OCI-LY1 (cell line): Measurements from ENCODE around the gene NTHL1.

Experiments
- H2AFZ ChIP-seq: fragments of 200-600 bp; sonication (generic), shearing (Covaris generic); 2 replicates; pipeline ENCODE4 v1.6.0; 2014; ENCODE audit warnings: antibody characterized with exemption, mild to moderate bottlenecking, low read length
- H3F3A ChIP-seq: fragments of 200-600 bp; sonication (generic), shearing (Covaris generic); 2 replicates; pipeline ENCODE4 v1.6.0; 2014; ENCODE audit warnings: mild to moderate bottlenecking, antibody characterized with exemption, low read length, moderate library complexity; ENCODE audit not compliant: insufficient read depth
- H3K27ac ChIP-seq: fragments of 200-600 bp; sonication (generic); 2 replicates; pipeline ENCODE4 v1.5.1; 2014; ENCODE audit warnings: low read length, mixed run types, mild to moderate bottlenecking, low read depth; ENCODE audit not compliant: poor library complexity, severe bottlenecking
- H3K27me3 ChIP-seq: fragments of 200-600 bp; sonication (generic); 2 replicates; pipeline ENCODE4 v1.6.0; 2014; ENCODE audit warnings: antibody characterized with exemption, mild to moderate bottlenecking, low read length, moderate library complexity; ENCODE audit not compliant: insufficient read depth
- H3K36me3 ChIP-seq: fragments of 200-600 bp; sonication (generic); 2 replicates; pipeline ENCODE4 v1.6.1; 2014; ENCODE audit warnings: mild to moderate bottlenecking, antibody characterized with exemption, low read length, moderate library complexity, mixed read lengths; ENCODE audit not compliant: insufficient read depth
- H3K4me1 ChIP-seq: fragments of 200-600 bp; sonication (generic); 2 replicates; pipeline ENCODE4 v1.5.1; 2014; ENCODE audit warnings: mild to moderate bottlenecking, low read length, moderate library complexity; ENCODE audit not compliant: insufficient read depth, severe bottlenecking
- H3K4me2 ChIP-seq: fragments of 200-600 bp; sonication (generic), shearing (Covaris generic); 2 replicates; pipeline ENCODE4 v1.6.1; 2014; ENCODE audit warnings: low read length
- H3K4me3 ChIP-seq: fragments of 200-600 bp; sonication (generic); 2 replicates; pipeline ENCODE4 v1.5.1; 2014; ENCODE audit warnings: low read length, low read depth, mild to moderate bottlenecking, mixed read lengths; ENCODE audit not compliant: poor library complexity, severe bottlenecking
- H3K79me2 ChIP-seq: fragments of 200-600 bp; shearing (Covaris generic); 2 replicates; pipeline ENCODE4 v1.6.1; 2016; ENCODE audit warnings: mixed run types, low read length, mixed read lengths; ENCODE audit not compliant: insufficient read depth
- H3K9ac ChIP-seq: fragments of 200-600 bp; sonication (generic), shearing (Covaris generic); 2 replicates; pipeline ENCODE4 v1.6.1; 2014; ENCODE audit warnings: mild to moderate bottlenecking, low read length, mixed read lengths
- H3K9me2 ChIP-seq: fragments of 200-600 bp; sonication (generic), shearing (Covaris generic); 2 replicates; pipeline ENCODE4 v1.6.1; 2014; ENCODE audit warnings: low read depth, mild to moderate bottlenecking, low read length, mixed read lengths
- H3K9me3 ChIP-seq: fragments of 200-600 bp; shearing (Covaris generic); 2 replicates; pipeline ENCODE4 v1.6.1; 2014; ENCODE audit warnings: low read length, mixed read lengths
- H4K20me1 ChIP-seq: fragments of 200-600 bp; sonication (generic), shearing (Covaris generic); 2 replicates; pipeline ENCODE4 v1.6.0; 2016; ENCODE audit warnings: mild to moderate bottlenecking, low read length; ENCODE audit not compliant: insufficient read depth
- CTCF ChIP-seq: fragments of 200-600 bp; sonication (generic), shearing (Covaris generic); IDR thresholded peaks from 2 replicates; pipeline ENCODE4 v1.5.1; 2017; ENCODE audit warnings: mild to moderate bottlenecking, antibody characterized with exemption, low read length, moderate library complexity, mixed read lengths
- EZH2 ChIP-seq: fragments of 200-600 bp; sonication (generic), shearing (Covaris generic); IDR thresholded peaks from 2 replicates; pipeline ENCODE4 v1.8.0; 2017; ENCODE audit warnings: borderline replicate concordance, mixed run types, mild to moderate bottlenecking, antibody characterized with exemption, low read length, moderate library complexity, mixed read lengths

Gene NTHL1

DNA sequence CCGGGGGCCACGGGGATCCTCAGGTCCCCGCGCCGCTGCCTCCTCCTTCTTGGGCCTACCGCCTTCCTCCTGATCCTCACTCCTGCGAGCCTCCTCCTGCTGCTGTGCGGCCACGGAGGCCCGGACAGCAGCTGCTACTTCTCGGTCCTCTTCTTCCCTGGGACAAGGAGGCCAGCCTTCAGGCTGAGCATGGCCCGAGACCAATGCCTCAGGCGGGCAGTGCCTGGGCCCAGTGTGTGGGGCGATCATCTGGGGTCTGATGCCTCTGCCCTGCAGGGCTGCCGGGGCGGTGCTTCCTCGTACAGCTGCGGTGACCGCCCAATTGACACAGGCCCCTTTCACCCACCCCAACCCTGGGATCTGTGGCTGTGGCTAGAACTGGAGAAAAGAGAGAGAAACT lies 46.6 kb downstream of the NTHL1 start:
- H3K9me2 ChIP-seq = no peaks in the 10 kb centered on the region
- no peak overlapping the region for H3K4me3 ChIP-seq
- H3K9me3 ChIP-seq = no peaks in the 10 kb centered on the region
- no peak overlapping the region for H3K4me2 ChIP-seq
- H3K4me1 ChIP-seq = peaks cover 17% of the 10 kb centered on the region
- H4K20me1 ChIP-seq = no peaks in the 10 kb centered on the region
- no peaks in the 10 kb centered on the region for H3K27me3 ChIP-seq
- no peaks in the 10 kb centered on the region for H3F3A ChIP-seq
- H2AFZ ChIP-seq = no peak overlapping the region
- H3K79me2 ChIP-seq = no peaks in the 10 kb centered on the region
- H3K9ac ChIP-seq = no peak overlapping the region
- no peak for TF ChIP-seq EZH2
- TF ChIP-seq CTCF = no peak
- peaks cover 71% of the 10 kb centered on the region for H3K36me3 ChIP-seq
- no peak overlapping the region for H3K27ac ChIP-seq

DNA sequence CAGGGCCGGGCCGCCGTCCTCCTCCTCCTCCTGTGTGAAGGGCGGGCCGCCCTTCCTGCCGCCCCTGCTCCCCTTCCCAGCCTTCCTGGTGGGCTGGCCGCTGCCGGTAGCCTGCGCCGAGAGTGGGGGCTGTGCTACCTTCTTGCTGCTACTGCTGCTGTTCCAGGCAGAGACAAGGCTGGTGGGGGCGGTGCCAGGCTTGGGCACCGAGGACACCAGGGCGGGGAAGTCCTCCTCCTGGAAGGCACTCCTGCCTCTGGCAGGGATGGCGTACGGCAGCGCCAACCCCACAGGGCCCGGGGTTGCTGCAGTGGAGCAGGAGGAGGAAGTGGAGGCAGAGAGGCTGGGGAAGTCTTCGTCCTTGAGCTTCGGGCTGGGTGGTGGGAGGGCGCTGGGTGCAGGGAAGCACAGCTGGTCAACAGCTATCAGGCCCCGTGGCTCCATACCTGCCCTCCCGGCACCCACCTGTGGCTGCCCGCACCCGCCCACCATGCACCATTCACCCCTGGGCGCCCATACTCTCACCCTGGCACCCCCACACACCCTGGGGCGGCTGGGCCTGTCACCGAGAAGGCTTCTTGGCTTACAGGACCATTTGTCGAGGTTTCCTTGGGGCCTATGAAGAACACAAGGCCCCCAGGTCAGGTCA lies 47.6 kb downstream of the NTHL1 start:
- Histone ChIP-seq H3K9ac (no peak overlapping the region), H3K79me2 (no peaks in the 10 kb centered on the region), H4K20me1 (no peaks in the 10 kb centered on the region), H2AFZ (no peak overlapping the region), H3K4me1 (peaks cover 7% of the 10 kb centered on the region), H3K9me2 (no peaks in the 10 kb centered on the region), H3K4me2 (no peak overlapping the region), H3K9me3 (no peaks in the 10 kb centered on the region), H3F3A (no peaks in the 10 kb centered on the region), H3K27me3 (no peaks in the 10 kb centered on the region), H3K27ac (no peak overlapping the region), H3K4me3 (no peak overlapping the region), H3K36me3 (peaks cover 75% of the 10 kb centered on the region)
- TF ChIP-seq EZH2 = no peak
- no peak for TF ChIP-seq CTCF

- H4K20me1 ChIP-seq = no peaks in the 10 kb centered on the region
- no peak overlapping the region for H3K27ac ChIP-seq
- no peaks in the 10 kb centered on the region for H3K9me2 ChIP-seq
- no peak overlapping the region for H2AFZ ChIP-seq
- H3F3A ChIP-seq = no peaks in the 10 kb centered on the region
- H3K4me3 ChIP-seq = no peak overlapping the region
- no peak overlapping the region for H3K9ac ChIP-seq
- H3K27me3 ChIP-seq = no peaks in the 10 kb centered on the region
- H3K36me3 ChIP-seq = peaks cover 75% of the 10 kb centered on the region
- no peaks in the 10 kb centered on the region for H3K9me3 ChIP-seq
- TF ChIP-seq EZH2 (no peak), CTCF (no peak)
- H3K4me2 ChIP-seq = no peak overlapping the region
- no peaks in the 10 kb centered on the region for H3K79me2 ChIP-seq
- H3K4me1 ChIP-seq = peaks cover 3% of the 10 kb centered on the region
Measured at GRCh38 chr16:1998852-1999801, 48.5 kb downstream of the NTHL1 start.
